CD14-positive monocyte (primary cell): ENCODE measurements around the gene LCOR. TPM values are rescaled to one million over a fixed set of nuclear protein-coding genes. Genes with fewer than 3 reads are reported as not detected.

Experiments
- DNase-seq, 3 donors: peaks; one replicate each; pipeline ENCODE4 v3.0.0-alpha.2; 2011 to 2022
- H2AFZ ChIP-seq: 2 replicates; pipeline ENCODE4 v1.6.0; 2012; ENCODE audit warnings: mild to moderate bottlenecking, low read depth, low read length, inconsistent platforms; ENCODE audit not compliant: insufficient read depth, poor library complexity, severe bottlenecking
- H3K27ac ChIP-seq, 2 donors: 1 replicate in 1 of 2; 2 replicates in 1 of 2; pipeline ENCODE4 v1.5.1; 2012 to 2013; ENCODE audit warnings: low read length in 2 of 2, control low read depth in 1 of 2, inconsistent platforms in 1 of 2, low read depth in 1 of 2, mild to moderate bottlenecking in 1 of 2
- H3K27me3 ChIP-seq, 2 donors: one replicate each; pipeline versions ENCODE4 v1.6.0 to v1.6.1; 2011 to 2013; ENCODE audit warnings: low read length in 2 of 2; ENCODE audit not compliant: control insufficient read depth in 2 of 2, insufficient read depth in 2 of 2
- H3K36me3 ChIP-seq, 2 donors: replicated peaks in 1 of 2; 1 replicate in 1 of 2; 2 replicates in 1 of 2; pipeline versions ENCODE4 v1.5.1 to v1.6.1; 2012 to 2013; ENCODE audit warnings: low read length in 2 of 2, control low read depth in 1 of 2, inconsistent platforms in 1 of 2, mild to moderate bottlenecking in 1 of 2; ENCODE audit not compliant: insufficient read depth in 2 of 2, control insufficient read depth in 1 of 2
- H3K4me1 ChIP-seq, 2 donors: 1 replicate in 1 of 2; 2 replicates in 1 of 2; pipeline versions ENCODE4 v1.5.1 to v1.6.1; 2012 to 2013; ENCODE audit warnings: low read length in 2 of 2, control low read depth in 1 of 2, inconsistent platforms in 1 of 2, mild to moderate bottlenecking in 1 of 2, moderate library complexity in 1 of 2; ENCODE audit not compliant: insufficient read depth in 2 of 2, control insufficient read depth in 1 of 2
- H3K4me2 ChIP-seq: replicated peaks from 2 replicates; pipeline ENCODE3; 2012; ENCODE audit warnings: low read length, moderate library complexity, mild to moderate bottlenecking; ENCODE audit not compliant: poor library complexity, severe bottlenecking; ENCODE audit errors: extremely low read depth
- H3K4me3 ChIP-seq, 3 experiments: fragments of 200-600 bp in 1 of 3; sonication (generic) in 1 of 3; replicated peaks in 1 of 3; 1 replicate in 2 of 3; 2 replicates in 1 of 3; pipeline ENCODE4 v1.5.1; 2011 to 2013; ENCODE audit warnings: low read length in 3 of 3, mild to moderate bottlenecking in 3 of 3, control low read depth in 2 of 3, low read depth in 2 of 3, inconsistent platforms in 1 of 3, moderate library complexity in 1 of 3
- H3K79me2 ChIP-seq: 2 replicates; pipeline ENCODE4 v1.6.0; 2012; ENCODE audit warnings: mild to moderate bottlenecking, control low read depth, inconsistent platforms, low read length, moderate library complexity; ENCODE audit not compliant: insufficient read depth
- H3K9ac ChIP-seq: 2 replicates; pipeline ENCODE4 v1.6.0; 2017; ENCODE audit warnings: low read length, mild to moderate bottlenecking; ENCODE audit not compliant: insufficient read depth, poor library complexity, severe bottlenecking
- H3K9me3 ChIP-seq, 2 donors: replicated peaks in 1 of 2; 1 replicate in 1 of 2; 2 replicates in 1 of 2; pipeline versions ENCODE4 v1.5.1 to v1.6.1; 2012 to 2013; ENCODE audit warnings: low read length in 2 of 2, control low read depth in 1 of 2; ENCODE audit not compliant: control insufficient read depth in 1 of 2, insufficient read depth in 1 of 2
- H4K20me1 ChIP-seq: 2 replicates; pipeline ENCODE4 v1.6.0; 2012; ENCODE audit warnings: mild to moderate bottlenecking, low read length, control low read depth, moderate library complexity; ENCODE audit not compliant: insufficient read depth
- H3K27ac Mint-ChIP-seq, 7 donors: one replicate each; pipeline ENCODE4 v1.8.0; 2020; ENCODE audit warnings: mild to moderate bottlenecking in 7 of 7, mixed read lengths in 7 of 7, moderate library complexity in 6 of 7, inconsistent platforms in 2 of 7
- H3K27me3 Mint-ChIP-seq, 3 donors: one replicate each; pipeline ENCODE4 v1.8.0; 2021 to 2022; ENCODE audit warnings: low read depth in 3 of 3, mild to moderate bottlenecking in 3 of 3, mixed read lengths in 3 of 3, moderate library complexity in 3 of 3, inconsistent platforms in 1 of 3
- H3K36me3 Mint-ChIP-seq, 2 donors: one replicate each; pipeline ENCODE4 v1.8.0; 2020; ENCODE audit warnings: mixed read lengths in 2 of 2, inconsistent platforms in 1 of 2, mild to moderate bottlenecking in 1 of 2
- H3K4me1 Mint-ChIP-seq: one replicate; pipeline ENCODE4 v1.8.0; 2020; ENCODE audit warnings: mild to moderate bottlenecking, mixed read lengths
- H3K4me3 Mint-ChIP-seq, 2 donors: one replicate each; pipeline ENCODE4 v1.8.0; 2020; ENCODE audit warnings: mild to moderate bottlenecking in 2 of 2, mixed read lengths in 2 of 2, moderate library complexity in 1 of 2
- H3K9me3 Mint-ChIP-seq, 7 donors: one replicate each; pipeline ENCODE4 v1.8.0; 2020 to 2022; ENCODE audit warnings: mixed read lengths in 7 of 7, mild to moderate bottlenecking in 6 of 7, moderate library complexity in 6 of 7, inconsistent platforms in 2 of 7
- WGBS: methylation state at CpG from one replicate; pipeline ENCODE4 v1.1.5; 2013; ENCODE audit warnings: missing lambda C conversion rate; ENCODE audit not compliant: insufficient coverage; 5-methylcytosine and 5-hydroxymethylcytosine counted together
- intact Hi-C, 2 donors: fragments of 100-400 bp; cut with micrococcal nuclease; formaldehyde crosslinking; loops; one replicate each; pipeline versions ENCODE4 v1.15.0 to v1.15.1; 2023
- polyA plus RNA-seq, 3 donors: library from polyadenylated mRNA; depleted of rRNA in 1 of 3; unstranded in 2 of 3; stranded (reverse) in 1 of 3; fragments of 300-500 nt in 2 of 3; fragments of >200 nt in 1 of 3; fragmentation: Illumina TruSeq in 2 of 3; gene quantifications; 1 replicate in 2 of 3; 2 replicates in 1 of 3; pipeline ENCODE4 v1.2.3, GENCODE V29; 2012 to 2021
- TF ChIP-seq, protein P1 (sequence below): fragments of 200-600 bp; IDR thresholded peaks from one replicate; pipeline ENCODE4 v1.8.0; 2022; ENCODE audit warnings: antibody characterized with exemption, mild to moderate bottlenecking

LCOR gene
- polyA plus RNA-seq, 3 donors, result 5.7 to 11.8 (median 10.0) TPM

DNA sequence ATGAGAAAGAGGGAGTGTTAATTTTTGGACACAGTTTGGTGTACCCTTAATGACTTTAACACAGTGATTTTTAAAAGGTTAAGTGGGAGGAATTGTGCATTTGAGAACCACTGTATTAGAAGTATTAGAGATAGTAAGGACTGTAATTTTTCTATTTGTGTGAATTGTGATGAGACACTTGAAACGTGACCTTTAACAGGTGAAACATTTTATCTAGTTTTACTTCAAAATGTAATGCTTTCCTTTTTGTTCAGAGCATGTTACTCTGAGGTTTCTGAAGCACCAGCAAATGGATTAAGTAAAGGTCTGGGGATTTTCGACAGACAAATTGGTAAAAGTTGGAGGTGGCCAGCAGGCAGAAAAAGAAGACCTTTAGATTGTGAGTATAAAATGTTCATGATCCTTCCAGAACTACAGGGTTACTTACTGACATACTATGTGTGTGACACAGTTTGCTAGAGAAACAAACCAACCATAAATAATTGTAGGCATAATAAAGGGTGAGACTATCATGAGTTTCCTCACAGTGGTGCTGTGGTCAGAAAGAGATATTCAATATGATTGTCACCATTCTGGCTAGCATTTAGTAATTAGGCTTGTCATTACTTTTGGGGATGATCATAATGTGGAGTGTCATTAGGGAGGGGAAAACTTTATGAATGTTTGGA is 26.1 kb downstream of the LCOR start:
- Mint-ChIP-seq H3K4me1 (peaks cover 14% of the 10 kb centered on the region), H3K4me3 (no peak overlapping the region), H3K9me3 (no peaks in the 10 kb centered on the region), H3K27ac (peak overlapping the region in 2 of 7 donors; percentile 1 to 43), H3K36me3 (peaks cover 36 to 64% of the 10 kb centered on the region in 2 donors), H3K27me3 (no peaks in the 10 kb centered on the region)
- H3K4me2 ChIP-seq, result no peak overlapping the region
- peak overlapping the region in 1 of 2 donors; percentile 2 for H3K27ac ChIP-seq
- intact Hi-C loops, result no loop called here
- H3K36me3 ChIP-seq, result peaks cover 18 to 48% of the 10 kb centered on the region in 2 donors
- H3K4me1 ChIP-seq, result no peaks in the 10 kb centered on the region
- WGBS, result no CpG with 5 or more reads among the region's 2 CpGs
- H3K27me3 ChIP-seq, result no peaks in the 10 kb centered on the region
- no peak overlapping the region for H2AFZ ChIP-seq
- no peak overlapping the region for H3K4me3 ChIP-seq
- no peaks in the 10 kb centered on the region for H3K9me3 ChIP-seq
- no peak overlapping the region for H3K9ac ChIP-seq
- TF ChIP-seq, protein P1, sequence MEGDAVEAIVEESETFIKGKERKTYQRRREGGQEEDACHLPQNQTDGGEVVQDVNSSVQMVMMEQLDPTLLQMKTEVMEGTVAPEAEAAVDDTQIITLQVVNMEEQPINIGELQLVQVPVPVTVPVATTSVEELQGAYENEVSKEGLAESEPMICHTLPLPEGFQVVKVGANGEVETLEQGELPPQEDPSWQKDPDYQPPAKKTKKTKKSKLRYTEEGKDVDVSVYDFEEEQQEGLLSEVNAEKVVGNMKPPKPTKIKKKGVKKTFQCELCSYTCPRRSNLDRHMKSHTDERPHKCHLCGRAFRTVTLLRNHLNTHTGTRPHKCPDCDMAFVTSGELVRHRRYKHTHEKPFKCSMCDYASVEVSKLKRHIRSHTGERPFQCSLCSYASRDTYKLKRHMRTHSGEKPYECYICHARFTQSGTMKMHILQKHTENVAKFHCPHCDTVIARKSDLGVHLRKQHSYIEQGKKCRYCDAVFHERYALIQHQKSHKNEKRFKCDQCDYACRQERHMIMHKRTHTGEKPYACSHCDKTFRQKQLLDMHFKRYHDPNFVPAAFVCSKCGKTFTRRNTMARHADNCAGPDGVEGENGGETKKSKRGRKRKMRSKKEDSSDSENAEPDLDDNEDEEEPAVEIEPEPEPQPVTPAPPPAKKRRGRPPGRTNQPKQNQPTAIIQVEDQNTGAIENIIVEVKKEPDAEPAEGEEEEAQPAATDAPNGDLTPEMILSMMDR, result no peak
- H4K20me1 ChIP-seq, result peaks cover 100% of the 10 kb centered on the region
- no peak for DNase-seq
- peaks cover 100% of the 10 kb centered on the region for H3K79me2 ChIP-seq

GRCh38 chr10:96858706-96859050 is 26.6 kb downstream of the LCOR start:
- H3K27ac Mint-ChIP-seq, result peak overlapping the region in 1 of 7 donors; percentile 1
- H3K27me3 ChIP-seq, result no peaks in the 10 kb centered on the region
- H3K4me1 ChIP-seq, result no peaks in the 10 kb centered on the region
- H3K4me2 ChIP-seq, result no peak overlapping the region
- WGBS, result no CpG with 5 or more reads among the region's 2 CpGs
- no peak overlapping the region for H3K9ac ChIP-seq
- no peak overlapping the region for H2AFZ ChIP-seq
- H3K4me3 Mint-ChIP-seq, result no peak overlapping the region
- H3K36me3 ChIP-seq, result peaks cover 18 to 48% of the 10 kb centered on the region in 2 donors
- no peaks in the 10 kb centered on the region for H3K27me3 Mint-ChIP-seq
- peaks cover 34 to 63% of the 10 kb centered on the region in 2 donors for H3K36me3 Mint-ChIP-seq
- no peaks in the 10 kb centered on the region for H3K9me3 Mint-ChIP-seq
- peaks cover 100% of the 10 kb centered on the region for H4K20me1 ChIP-seq
- H3K27ac ChIP-seq, result no peak overlapping the region
- no peaks in the 10 kb centered on the region for H3K9me3 ChIP-seq
- peaks cover 14% of the 10 kb centered on the region for H3K4me1 Mint-ChIP-seq
- TF ChIP-seq, protein P1, result no peak
- intact Hi-C loops, result no loop called here
- H3K79me2 ChIP-seq, result peaks cover 100% of the 10 kb centered on the region
- no peak overlapping the region for H3K4me3 ChIP-seq
- DNase-seq, result no peak
